ENCODE results near the gene KANSL3. TPM values are rescaled to one million over a fixed set of nuclear protein-coding genes. Genes with fewer than 3 reads are reported as not detected.

The KANSL3 gene
- total RNA-seq, 1 donor, result 50.3 TPM

DNA sequence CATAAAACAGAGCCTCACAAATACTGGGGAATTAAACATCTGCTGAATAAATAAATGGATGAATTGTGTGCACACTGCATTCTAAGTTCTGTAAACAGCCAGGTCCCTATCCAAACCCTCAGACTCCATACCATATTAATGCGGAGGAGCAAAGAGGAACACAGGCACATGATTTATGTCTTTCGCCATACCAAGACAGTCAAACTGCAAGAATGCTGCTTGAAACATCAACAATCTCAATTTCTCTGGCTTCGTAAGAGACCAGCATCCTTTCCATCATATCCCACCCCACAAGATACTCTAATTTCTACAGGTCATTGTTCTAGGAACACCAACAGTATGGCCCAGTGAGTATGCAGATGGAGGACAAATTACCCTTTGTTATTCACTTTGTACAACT, 15.0 kb downstream of the KANSL3 start:
- Histone ChIP-seq H3K79me2 (ENCODE audit: insufficient read depth, low read length) (peaks cover 38% of the 10 kb centered on the region), H2AFZ (ENCODE audit: low read length) (no peak overlapping the region), H3K27ac (ENCODE audit: low read depth, low read length) (no peak overlapping the region), H3K9me3 (ENCODE audit: low read depth, low read length) (no peaks in the 10 kb centered on the region), H3K27me3 (ENCODE audit: insufficient read depth, low read length) (no peaks in the 10 kb centered on the region), H3K4me2 (ENCODE audit: insufficient read depth, low read length) (no peak overlapping the region), H3K4me1 (ENCODE audit: insufficient read depth, low read length) (peaks cover 39% of the 10 kb centered on the region), H3K36me3 (ENCODE audit: insufficient read depth, low read length) (peaks cover 22% of the 10 kb centered on the region), H4K20me1 (ENCODE audit: insufficient read depth, low read length) (no peaks in the 10 kb centered on the region), H3K4me3 (ENCODE audit: insufficient read depth, low read length) (no peak overlapping the region)
- TF ChIP-seq, protein P1, sequence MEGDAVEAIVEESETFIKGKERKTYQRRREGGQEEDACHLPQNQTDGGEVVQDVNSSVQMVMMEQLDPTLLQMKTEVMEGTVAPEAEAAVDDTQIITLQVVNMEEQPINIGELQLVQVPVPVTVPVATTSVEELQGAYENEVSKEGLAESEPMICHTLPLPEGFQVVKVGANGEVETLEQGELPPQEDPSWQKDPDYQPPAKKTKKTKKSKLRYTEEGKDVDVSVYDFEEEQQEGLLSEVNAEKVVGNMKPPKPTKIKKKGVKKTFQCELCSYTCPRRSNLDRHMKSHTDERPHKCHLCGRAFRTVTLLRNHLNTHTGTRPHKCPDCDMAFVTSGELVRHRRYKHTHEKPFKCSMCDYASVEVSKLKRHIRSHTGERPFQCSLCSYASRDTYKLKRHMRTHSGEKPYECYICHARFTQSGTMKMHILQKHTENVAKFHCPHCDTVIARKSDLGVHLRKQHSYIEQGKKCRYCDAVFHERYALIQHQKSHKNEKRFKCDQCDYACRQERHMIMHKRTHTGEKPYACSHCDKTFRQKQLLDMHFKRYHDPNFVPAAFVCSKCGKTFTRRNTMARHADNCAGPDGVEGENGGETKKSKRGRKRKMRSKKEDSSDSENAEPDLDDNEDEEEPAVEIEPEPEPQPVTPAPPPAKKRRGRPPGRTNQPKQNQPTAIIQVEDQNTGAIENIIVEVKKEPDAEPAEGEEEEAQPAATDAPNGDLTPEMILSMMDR (IDR thresholded peaks at IDR 0.05; ENCODE audit: extremely low read depth, low read depth, low read length), result no peak
- DNase-seq (ENCODE audit: insufficient read length, low spot score, missing footprints), result no peak

DNA sequence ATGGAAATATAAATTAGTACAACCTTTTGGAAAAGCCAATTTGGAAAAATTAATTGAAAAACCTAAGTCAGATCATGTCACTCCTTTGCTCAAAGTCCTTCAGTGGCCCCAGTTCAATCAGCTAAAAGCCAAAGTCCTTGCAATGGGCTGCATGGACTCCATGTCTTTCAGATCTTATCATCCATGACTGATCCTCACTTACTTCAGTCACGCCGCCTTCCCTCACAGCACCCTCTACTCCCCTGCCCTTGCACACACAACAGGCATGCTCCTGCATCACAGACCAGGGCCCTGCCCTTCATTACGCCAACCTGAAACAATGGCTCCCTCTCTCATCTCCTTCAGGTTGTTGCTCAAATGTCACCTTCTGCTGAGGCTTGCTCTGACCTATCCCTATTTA, 15.6 kb downstream of the KANSL3 start:
- H3K4me1 ChIP-seq (ENCODE audit: insufficient read depth, low read length), result peaks cover 44% of the 10 kb centered on the region

DNA sequence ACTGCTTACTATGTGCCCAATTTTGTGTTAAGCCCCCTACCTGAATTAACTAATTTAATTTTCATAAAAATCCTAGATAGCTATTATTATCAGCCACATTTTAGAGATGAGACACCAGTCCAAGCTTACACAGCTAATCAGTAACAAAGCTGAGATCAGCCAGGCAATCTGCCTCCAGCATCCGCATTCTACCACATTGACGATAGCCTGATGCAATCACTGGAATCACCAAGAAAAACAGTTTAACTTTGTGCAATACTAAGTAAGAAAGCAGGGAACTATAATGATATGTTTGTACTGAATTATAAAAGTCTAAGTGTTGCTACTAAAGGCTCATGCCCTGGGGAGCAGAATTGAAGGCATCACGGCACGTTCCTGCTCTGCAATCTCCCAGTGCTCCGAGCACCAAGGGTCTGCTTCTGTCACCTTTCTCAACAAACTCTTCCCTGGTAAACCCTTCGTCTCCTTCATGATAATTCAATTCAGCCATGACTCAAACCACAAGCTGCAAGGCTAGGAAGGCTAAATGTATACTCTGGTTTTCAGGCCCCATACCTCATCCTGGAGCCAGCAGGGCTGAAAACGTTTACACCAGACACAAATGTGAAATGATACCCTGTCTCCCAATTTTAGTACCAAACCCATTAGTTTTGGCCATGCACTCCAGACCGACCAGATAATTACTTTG, 19.4 kb downstream of the KANSL3 start:
- H3K4me1 ChIP-seq (ENCODE audit: insufficient read depth, low read length), result peaks cover 36% of the 10 kb centered on the region
- H4K20me1 ChIP-seq (ENCODE audit: insufficient read depth, low read length), result no peaks in the 10 kb centered on the region
- H3K9me3 ChIP-seq (ENCODE audit: low read depth, low read length), result no peaks in the 10 kb centered on the region
- TF ChIP-seq, protein P1 (IDR thresholded peaks at IDR 0.05; ENCODE audit: extremely low read depth, low read depth, low read length), result no peak
- H3K4me2 ChIP-seq (ENCODE audit: insufficient read depth, low read length), result peak overlapping the region; percentile 83
- peaks cover 35% of the 10 kb centered on the region for H3K36me3 ChIP-seq (ENCODE audit: insufficient read depth, low read length)
- H3K79me2 ChIP-seq (ENCODE audit: insufficient read depth, low read length), result peaks cover 41% of the 10 kb centered on the region
- peak overlapping the region; percentile 86 for H2AFZ ChIP-seq (ENCODE audit: low read length)
- H3K27ac ChIP-seq (ENCODE audit: low read depth, low read length), result peak overlapping the region; percentile 97
- H3K4me3 ChIP-seq (ENCODE audit: insufficient read depth, low read length), result peak overlapping the region; percentile 54
- DNase-seq (ENCODE audit: insufficient read length, low spot score, missing footprints), result peak; percentile 72
- no peaks in the 10 kb centered on the region for H3K27me3 ChIP-seq (ENCODE audit: insufficient read depth, low read length)

More for the DNA sequence above, 15.6 kb downstream of the KANSL3 start:
- peaks cover 34% of the 10 kb centered on the region for H3K79me2 ChIP-seq (ENCODE audit: insufficient read depth, low read length)
- no peak for DNase-seq (ENCODE audit: insufficient read length, low spot score, missing footprints)
- H4K20me1 ChIP-seq (ENCODE audit: insufficient read depth, low read length), result no peaks in the 10 kb centered on the region
- H3K4me3 ChIP-seq (ENCODE audit: insufficient read depth, low read length), result no peak overlapping the region
- no peaks in the 10 kb centered on the region for H3K27me3 ChIP-seq (ENCODE audit: insufficient read depth, low read length)
- peaks cover 17% of the 10 kb centered on the region for H3K36me3 ChIP-seq (ENCODE audit: insufficient read depth, low read length)
- no peak overlapping the region for H3K4me2 ChIP-seq (ENCODE audit: insufficient read depth, low read length)
- no peaks in the 10 kb centered on the region for H3K9me3 ChIP-seq (ENCODE audit: low read depth, low read length)
- no peak overlapping the region for H2AFZ ChIP-seq (ENCODE audit: low read length)
- TF ChIP-seq, protein P1 (IDR thresholded peaks at IDR 0.05; ENCODE audit: extremely low read depth, low read depth, low read length), result no peak
- H3K27ac ChIP-seq (ENCODE audit: low read depth, low read length), result no peak overlapping the region

DNA sequence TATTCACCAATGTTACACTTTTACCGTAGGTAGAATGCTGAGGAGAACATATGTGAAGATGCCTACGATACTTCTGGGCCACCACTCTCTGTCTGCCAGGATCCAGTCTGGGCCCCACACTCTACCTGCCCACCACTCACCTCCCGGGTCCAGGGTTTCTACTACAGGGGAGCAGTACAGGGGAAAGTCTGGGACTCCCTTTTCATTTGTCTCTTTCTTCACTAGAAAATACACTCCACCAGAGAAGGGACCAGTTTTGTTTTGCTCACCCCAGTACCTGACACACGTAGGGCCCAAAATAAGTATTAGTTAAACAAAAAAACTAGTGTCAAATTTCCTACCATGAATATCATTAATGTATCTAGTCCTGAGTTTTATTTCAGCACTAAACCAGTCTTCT, 21.1 kb downstream of the KANSL3 start:
- TF ChIP-seq, protein P1 (IDR thresholded peaks at IDR 0.05; ENCODE audit: extremely low read depth, low read depth, low read length), result no peak
- Histone ChIP-seq H2AFZ (ENCODE audit: low read length) (no peak overlapping the region), H4K20me1 (ENCODE audit: insufficient read depth, low read length) (no peaks in the 10 kb centered on the region), H3K36me3 (ENCODE audit: insufficient read depth, low read length) (peaks cover 52% of the 10 kb centered on the region), H3K4me2 (ENCODE audit: insufficient read depth, low read length) (peak overlapping the region; percentile 24), H3K9me3 (ENCODE audit: low read depth, low read length) (no peaks in the 10 kb centered on the region), H3K27me3 (ENCODE audit: insufficient read depth, low read length) (no peaks in the 10 kb centered on the region), H3K4me1 (ENCODE audit: insufficient read depth, low read length) (peaks cover 36% of the 10 kb centered on the region), H3K79me2 (ENCODE audit: insufficient read depth, low read length) (peaks cover 25% of the 10 kb centered on the region), H3K4me3 (ENCODE audit: insufficient read depth, low read length) (no peak overlapping the region), H3K27ac (ENCODE audit: low read depth, low read length) (peak overlapping the region; percentile 97)
- no peak for DNase-seq (ENCODE audit: insufficient read length, low spot score, missing footprints)

All from osteoblast (primary cell).